HG02852 (cell line): ENCODE results near the gene LTA4H.
"Not testable (repeated sequence)": the region's sequence is repeated elsewhere in the genome, so short reads cannot be mapped to it uniquely, and the experiment has no call there.

Experiments
- ATAC-seq: cut with Tn5 transposase; IDR thresholded peaks from one replicate; pipeline ENCODE4 v1.9.1; 2021; ENCODE audit warnings: mild to moderate bottlenecking, moderate library complexity; ENCODE audit not compliant: unreplicated experiment

The LTA4H gene

DNA sequence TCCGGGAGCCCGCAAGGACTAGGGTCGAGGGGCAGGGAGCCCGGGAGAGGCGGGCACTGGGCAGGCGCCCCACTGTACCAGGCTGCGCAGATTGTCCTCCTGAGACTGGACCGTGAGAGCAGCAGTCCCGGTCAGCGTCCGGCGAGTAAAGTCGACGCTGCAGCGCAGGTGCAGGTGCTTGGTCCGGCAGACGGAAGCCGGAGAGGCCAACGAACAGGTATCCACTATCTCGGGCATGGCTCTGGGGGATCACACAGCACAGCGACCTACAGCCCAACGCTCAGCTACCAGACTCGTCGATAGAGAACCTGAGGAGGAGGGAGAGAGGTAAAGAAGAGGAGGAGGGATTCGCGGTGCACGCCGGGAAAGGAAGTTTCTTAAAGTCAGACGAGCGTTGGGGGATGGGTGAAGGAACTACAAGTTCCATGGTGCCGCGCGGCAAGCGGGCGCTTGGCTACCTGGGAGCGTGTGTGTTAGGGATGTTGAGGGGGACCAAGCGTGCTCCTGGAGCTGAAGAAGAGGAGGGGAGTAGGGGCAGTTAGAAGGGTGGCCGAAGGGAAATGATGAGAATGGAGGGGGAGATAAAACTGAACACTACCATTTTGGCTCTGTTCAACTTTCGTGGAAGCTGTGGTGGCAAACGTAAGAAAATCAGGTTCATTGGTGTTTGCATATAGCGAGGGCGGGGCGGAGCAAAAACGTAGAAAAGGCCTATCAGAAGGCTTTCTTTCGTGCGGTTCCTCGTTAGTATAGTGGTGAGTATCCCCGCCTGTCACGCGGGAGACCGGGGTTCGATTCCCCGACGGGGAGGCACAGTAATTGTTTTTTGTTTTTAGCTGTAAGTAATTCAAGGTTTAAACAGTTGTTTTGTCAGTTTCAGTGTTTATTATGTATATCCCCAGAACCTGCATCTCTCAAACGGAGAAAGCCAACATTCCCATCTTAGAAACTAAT lies at the start of gene LTA4H:
TSS of gene LTA4H (minus strand) at position 305 of the 954 bp plus-strand sequence. CDS start at position 237, 68 bp downstream.
- ATAC-seq, result peak; percentile 89

DNA sequence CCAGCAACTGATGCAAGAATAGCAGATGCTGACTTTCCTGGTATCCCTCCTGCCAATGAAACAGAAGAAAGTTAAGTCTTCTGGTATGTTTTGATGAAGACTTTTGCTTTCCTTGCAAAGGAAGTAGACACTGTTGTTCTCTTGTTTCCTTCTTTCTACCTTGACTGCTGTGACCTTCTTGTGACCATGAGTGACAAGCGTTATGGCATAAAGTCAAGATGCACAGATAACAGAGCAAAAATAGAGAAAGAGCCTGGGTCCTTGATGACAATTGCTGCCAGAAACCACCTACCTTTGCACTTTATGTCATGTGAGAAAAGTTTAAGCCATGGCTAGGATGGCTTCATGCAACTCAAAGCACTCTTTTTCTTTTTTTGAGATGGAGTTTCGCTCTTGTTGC lies 49.2 kb upstream of the LTA4H start:
- ATAC-seq, result no peak

DNA sequence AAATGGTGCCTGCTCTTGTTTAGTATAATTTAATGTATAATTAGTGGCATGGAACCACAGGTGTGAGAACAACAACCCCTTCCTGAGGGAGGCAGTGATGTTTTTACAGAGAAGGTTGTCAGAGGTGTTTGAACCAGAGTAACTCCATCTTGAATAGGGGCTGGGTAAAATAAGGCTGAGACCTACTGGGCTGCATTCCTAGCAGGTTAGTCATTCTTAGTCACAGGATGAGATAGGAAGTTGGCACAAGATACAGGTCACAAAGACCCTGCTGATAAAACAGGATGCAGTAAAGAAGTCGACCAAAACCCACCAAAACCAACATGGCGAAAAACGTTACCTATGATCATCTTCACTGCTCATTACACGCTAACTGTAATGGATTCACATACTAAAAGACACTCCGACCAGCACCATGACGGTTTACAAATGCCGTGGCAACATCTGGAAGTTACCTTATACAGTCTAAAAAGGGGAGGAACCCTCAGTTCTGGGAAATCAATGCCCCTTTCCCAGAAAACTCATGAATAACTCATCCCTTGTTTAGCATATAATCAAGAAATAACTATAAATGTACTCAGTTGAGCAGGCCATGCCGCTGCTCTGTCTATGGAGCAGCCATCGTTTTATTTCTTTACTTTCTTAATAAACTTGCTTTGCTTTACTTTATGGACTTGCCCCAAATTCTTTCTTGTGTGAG lies 47.8 kb upstream of the LTA4H start:
- ATAC-seq, result no peak

DNA sequence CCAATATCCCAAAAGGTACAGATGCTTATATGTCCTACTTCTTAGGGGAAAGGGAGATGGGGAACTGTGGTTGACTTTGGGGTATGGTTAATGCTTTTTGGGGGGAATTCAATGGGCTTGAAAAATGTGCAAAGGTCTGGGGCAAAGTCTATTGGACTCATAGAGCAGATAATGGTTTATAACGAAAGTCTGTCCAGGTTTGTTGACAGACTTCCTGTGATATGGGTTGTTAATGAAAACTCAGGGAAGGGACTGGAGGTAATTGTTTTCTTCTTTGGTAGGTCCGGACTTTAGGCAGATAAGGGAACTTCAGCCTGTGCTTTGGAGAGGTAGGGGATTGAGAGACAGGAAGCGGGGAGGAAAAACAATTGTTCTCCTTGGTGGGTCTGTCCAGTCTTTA lies 46.2 kb upstream of the LTA4H start:
- ATAC-seq, result no peak

DNA sequence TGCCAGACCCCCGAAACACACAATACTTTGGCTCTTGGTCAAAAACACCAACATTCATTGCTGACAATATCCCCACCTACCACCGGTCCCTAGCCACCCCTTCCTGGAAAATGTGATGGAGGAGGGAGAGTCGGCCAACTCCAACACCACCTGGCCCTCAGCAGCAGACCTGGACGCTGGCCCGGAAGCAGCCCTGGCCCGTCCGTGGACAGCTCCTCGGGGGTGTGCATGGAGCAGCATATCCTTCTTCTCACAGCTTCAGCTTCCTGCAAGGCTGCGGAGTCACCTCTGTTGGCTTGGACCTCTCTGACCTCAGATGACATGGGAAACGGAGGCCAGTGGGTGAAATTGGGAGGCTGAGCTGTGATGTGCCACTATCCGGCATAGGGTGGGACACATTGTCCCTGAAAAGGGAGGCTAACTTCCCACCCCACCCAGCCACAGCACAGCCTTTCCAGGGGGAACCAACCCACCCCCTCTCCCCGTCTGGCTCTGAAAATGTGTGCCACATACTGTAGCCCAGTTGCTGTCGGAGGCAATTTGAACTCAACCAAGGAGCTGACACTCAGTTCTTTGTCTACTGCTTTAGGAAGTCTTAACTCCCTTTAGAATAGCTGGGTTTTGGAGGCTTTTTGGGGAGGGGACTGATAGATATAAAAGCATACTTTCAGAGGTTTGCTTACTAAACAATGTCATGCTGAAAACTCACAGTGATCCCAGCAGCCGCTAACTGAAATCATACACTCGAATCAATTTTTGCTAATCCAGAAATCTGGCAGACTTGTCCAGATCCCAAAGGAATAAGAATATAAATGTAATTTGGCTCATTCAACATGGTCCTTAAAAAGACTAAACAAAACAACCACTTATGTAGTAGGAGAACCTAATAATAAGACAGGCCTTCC lies 43.1 kb upstream of the LTA4H start:
- ATAC-seq, result no peak

DNA sequence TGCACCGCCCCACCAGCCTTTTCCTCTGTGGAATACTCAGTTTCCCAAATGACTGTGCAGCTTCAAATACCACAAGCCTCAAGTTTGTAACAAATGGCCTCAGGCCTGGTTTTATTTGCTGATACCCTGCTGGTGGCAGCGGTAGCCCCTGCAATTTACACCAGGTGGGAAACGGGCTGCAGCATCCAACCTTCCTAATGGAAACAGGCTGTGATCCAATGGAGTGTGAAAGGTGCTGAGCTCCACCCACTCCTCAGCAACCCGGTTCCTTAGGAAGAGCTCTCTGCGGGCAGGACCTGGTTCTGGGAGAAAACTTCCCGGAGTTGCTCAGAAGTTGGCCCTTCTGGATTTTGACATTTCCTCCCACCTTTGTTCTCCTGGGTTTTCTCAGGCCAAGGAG lies 41.7 kb upstream of the LTA4H start:
- no peak for ATAC-seq

DNA sequence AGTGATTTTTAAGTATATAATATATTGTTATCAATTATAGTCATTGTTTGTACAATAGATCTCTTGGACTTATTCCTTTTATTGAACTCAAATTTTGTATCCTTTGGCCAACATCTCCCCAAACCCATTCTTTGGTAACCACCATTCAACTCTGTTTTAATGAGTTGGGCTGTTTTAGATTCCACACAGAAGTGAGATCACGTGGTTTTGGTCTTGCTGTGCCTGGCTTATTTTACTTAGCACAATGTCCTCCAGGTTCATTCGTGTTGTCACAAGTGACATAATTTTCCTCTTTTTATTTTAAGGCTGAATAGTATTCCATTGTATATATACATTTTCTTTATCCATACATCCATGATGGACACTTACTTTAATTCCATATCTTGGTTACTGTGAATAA lies 40.2 kb upstream of the LTA4H start:
- no peak for ATAC-seq

DNA sequence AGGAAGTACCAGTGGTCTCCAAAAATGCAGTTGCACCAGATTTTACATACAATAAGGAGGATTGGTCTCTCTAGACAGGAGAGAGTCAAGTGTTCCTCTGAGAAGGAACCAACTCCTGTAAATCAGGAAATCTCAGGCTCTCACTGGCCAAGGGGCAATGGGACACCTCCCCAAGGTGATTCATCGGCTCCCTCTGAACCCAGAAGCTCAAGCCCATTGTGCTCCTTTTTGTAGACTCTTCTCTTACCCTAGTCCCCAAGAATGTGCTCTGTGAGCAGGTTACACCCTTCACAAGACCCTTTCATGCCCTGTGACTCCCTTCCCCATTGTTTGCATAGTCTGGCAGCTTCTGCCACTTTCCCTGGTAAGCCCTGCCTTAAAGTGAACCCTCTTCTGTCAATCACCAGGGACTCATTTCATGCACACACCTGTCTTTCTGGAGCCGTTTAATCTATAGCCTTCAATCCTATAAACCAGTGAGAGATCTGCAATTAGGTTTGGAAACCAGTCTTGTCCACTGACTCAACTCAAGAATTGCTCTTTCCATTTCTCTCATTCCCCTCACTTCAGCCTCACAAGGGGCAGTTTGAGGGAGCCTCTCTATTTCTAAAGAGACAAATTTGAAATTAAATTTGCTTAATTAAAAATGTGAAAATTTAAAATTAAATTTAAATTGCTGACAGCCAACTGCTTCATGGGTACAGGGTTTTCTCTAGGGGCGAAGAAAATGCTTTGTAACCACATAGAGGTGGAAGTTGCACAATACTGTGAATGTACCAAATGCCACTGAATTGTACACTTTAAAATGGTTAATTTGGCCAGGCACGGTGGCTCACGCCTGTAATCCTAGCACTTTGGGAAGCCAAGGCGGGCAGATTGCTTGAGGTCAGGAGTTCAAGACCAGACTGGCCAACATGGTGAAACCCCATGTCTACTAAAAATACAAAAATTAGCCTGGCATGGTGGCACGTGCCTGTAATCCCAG lies 38.3 kb upstream of the LTA4H start:
- no peak for ATAC-seq

DNA sequence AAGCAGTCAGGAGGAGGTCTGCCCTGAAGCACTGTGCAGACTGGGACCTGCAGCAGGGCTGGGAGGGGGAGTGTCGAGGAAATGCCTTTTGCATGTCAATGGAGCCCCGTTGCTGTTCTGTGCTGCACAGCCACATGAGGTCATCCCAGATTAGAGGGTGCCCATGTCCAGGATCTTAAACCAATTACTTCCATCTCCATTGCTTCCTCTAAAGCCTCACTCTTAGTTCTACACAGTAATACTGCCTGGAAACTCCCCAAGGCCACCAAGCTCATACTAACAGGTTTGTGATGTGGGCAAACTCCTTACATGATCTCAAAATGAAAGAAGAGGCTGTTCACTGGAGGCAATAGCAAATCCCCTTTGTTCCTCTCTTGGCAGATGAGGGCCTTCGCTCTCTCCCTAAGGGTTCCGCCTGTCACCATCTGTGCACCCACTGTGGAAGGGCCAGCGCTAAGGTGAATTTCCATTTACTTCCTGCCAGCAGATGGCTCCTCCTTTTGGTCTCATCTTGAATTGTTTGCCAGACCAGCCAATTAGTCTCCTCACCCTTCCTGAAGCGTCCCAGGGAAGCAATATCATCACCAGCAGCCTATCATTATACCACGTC lies 35.4 kb upstream of the LTA4H start:
- ATAC-seq, result peak; percentile 65

DNA sequence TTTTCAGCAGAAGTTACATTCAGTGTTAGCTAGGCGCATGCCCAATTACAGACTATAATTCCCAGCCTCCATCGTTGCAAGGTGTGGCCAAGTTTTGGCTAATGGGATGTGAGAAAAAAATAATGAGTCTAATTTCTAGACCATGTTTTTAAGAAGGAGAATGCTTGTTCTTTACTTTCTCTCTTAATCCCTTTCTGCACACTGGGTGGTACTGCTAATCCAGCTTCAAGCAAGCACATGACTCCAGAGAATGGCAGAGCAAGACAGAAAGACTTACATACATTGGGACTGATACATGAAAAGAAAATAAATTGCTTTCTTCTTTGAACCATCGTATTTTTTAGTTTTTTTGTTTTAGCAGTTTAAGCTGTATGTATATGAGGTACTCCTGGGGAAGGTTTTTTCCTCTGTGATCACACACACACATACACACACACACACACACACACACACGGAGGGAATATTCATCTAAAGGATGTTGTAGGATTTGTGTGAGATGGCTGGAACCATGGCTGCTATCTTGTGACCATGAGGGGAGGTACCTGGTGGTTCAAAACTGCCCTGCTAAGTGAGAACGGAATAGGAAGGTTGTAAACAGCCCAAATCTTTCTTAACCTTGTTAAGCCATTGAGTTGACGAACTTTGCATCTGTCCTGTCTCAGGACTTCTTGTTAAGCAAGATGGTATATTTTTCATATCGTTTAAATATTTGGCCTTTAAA lies 34.3 kb upstream of the LTA4H start:
- ATAC-seq, result no peak

DNA sequence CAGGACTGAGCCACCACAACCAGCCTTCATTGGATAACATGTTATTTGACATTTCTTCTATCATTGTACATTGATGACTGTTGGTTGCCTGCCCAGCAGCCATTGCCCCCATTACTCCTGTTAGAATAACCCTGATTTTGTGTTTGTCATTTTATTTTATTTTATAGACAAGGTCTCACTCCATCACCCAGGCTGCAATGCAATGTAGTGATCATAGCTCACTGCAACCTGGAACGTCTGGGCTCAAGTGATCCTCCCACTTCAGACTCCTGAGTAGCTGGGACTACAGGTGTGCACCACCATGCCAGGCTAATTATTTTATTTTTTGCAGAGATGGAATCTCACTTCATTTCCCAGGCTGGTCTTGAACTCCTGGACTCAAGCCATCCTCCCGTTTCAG lies 33.2 kb upstream of the LTA4H start:
- ATAC-seq, result no peak

DNA sequence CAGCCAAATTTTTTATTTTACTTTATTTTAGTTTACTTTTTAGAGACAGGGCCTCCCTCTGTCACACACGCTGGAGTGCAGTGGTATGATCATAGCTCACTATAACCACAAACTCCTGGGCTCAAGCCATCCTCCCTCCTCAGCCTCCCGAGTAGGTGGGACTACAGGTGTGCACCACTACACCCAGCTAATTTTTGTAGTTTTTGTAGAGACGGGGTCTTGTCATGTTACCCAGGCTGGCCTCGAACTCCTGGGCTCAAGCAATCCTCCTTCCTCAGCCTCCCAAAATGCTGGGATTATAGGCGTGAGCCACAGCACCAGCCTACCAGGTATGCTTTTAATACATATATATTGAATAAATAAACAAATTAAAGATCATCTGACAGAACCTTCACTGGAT lies 32.7 kb upstream of the LTA4H start:
- no peak for ATAC-seq

DNA sequence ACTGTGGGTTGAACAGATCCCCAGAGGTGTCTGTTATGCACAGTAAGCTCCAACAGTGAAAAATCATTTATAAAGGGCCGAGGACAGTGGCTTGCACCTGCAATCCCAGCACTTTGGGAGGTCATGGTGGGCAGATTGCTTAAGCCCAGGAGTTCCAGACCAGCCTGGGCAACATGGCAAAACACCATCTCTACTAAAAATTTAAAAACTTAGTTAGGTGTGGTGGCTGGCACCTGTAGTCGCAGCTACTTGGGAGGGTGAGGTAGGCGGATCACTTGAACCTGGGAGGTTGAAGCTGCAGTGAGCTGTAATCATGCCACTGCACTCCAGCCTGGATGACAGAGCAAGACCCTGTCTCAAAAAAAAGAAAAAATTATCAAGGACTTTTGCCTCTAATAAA lies 30.4 kb upstream of the LTA4H start:
- not testable (repeated sequence) for ATAC-seq

DNA sequence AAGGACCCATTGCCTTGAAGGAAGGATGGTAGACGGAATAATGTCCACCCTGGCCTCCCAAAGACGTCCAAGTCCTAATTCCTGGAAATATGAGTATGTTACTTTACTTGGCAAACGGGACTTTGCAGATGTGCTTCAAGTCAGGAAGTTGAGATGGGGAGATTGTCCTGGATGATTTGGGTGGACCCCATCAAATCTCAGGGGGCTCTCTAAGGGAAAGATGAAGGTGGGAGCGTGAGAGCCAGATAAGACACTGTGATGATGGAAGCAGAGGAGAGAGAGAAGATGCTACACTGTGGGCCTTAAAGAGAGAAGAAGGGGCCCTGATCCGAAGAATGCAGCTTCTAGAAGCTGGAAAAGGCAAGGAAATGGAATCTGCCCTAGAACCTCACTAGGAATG lies 29.6 kb upstream of the LTA4H start:
- no peak for ATAC-seq

DNA sequence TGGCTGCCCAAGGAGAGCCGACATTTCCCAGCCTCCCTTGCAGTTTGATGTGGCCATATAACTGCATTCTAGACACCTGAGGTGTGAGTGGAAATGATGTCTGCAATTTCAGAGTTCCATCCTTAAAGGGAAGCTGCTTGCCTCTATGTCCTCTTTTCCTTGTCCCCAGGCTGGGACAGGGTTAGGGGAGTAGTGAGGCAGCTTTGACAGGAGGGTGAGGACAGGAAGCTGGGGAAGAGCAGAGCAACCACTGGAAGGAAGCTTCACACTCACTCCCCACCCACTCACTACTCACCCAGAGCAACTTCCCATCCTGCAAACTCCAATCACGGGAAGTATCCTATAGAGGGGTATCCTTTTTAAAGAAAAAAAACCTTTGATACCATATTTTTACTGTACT lies 28.9 kb upstream of the LTA4H start:
- ATAC-seq, result no peak

DNA sequence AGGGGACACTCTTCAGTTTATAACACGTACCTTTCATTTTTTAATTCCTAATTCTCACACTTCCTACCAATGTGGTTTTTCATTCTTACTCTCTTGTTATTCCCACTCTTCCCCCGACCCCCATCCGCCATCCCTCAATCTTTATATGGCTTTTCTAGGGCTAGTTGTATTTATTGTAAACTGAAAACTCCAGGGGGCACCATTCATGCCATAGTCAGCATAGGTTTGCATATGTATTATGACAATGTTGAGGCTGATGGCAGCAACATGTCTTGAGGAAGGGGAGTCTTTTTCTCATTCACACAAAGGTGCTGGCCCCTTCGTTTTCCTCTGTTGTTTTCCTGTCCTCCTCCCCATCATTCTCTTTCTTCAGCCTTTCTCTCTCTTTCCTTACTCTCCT lies 27.7 kb upstream of the LTA4H start:
- no peak for ATAC-seq

DNA sequence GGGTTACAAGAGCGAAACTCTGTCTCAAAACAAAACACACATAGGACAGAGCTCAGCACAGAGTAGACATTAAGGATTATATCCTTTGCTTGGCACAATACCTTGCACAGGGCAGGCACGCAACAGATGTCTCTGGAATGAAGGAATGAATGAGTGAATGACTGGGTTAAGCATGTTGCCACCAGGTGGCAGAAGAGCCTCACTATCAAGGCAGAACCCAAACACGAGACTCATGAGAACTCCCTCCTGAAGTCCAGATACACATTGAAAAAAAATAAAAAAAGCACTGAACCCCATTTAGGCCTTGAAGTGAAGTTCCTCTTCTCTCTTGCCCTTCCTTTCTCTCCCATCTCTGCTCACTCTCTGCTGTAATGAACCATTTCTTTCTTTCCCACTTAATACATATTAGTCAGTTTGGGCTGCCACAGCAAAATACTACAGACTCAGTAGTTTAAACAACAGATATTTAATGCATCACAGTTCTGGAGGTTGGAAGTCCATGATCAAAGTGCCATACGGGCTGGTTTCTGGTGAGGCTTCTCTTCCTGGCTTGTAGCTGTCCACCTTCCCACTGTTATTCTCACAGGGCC lies 26.6 kb upstream of the LTA4H start:
- ATAC-seq, result peak; percentile 80

DNA sequence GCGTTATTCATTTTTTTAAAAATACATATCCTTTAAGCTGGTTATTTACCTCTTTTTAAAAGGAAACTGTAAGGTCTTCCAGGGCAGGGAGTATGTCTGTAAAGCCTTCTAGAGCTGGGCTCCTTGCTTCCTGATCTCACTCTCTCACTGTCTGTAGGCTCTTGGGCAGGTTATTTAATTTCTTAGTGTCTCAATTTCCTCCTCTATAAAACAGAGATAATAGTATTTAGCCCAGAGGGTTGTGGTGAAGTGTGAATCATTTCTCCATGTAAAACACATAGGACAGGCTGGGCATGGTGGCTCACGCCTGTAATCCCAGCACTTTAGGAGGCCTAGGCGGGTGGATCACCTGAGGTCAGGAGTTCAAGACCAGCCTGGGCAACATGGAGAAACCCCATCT lies 25.9 kb upstream of the LTA4H start:
- ATAC-seq, result no peak

DNA sequence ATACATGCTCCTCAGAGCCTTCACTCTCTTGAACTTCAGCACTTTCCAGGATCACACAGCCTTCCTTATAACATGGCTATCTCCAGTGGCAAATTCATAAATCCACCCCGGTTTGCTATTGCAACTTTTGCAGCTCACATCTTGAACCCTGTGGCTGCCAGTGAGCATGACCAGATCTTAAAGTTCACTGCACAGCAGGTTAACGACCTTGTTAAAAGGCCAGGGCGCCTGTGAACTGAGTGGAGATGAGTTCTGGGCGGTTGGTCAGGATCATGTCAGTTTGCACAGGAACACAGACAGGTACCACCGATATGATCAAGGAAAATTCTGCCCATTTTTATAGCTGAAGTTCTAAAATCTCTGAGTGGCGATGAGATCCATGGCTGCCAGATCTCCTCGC lies 24.7 kb upstream of the LTA4H start:
- no peak for ATAC-seq
